Measurements from ENCODE around the gene PLEKHG1. TPM values are rescaled to one million over a fixed set of nuclear protein-coding genes. Genes with fewer than 3 reads are reported as not detected.

The PLEKHG1 gene
- total and polyA plus RNA-seq, 4 donors = 7.7 to 42.0 (median 24.4) TPM

GRCh38 chr6:150641398-150642139 is 41.9 kb downstream of the PLEKHG1 start:
- 6% methylated on average over 6 of the region's 6 CpGs for WGBS, 2 donors
- ATAC-seq (ENCODE audit: insufficient read depth, low FRiP score) = peak; percentile 41

DNA sequence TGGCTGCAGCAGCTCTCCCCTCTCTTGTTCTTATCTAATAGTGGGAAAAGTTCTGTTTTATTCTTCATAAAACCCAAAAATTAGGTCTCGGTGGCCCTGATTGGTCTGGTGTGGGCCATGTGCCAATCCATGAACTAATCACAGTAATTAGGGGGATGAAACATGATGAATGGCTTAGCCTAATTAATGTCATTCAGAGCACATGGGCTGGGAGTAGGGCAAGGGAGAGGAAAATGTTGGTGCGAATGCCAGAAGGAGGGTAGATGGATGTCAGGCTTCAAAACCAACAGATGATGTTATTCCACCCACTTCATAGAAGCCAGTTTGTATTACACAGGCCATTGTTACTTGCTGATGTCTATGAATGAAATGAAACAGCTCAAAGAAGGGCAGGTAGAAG is 46.5 kb downstream of the PLEKHG1 start:
- no peak overlapping the region for H3K9ac ChIP-seq (ENCODE audit: insufficient read depth in 1 of 2, low read length in 2 of 2)
- H3K36me3 ChIP-seq (ENCODE audit: control insufficient read depth in 4 of 4, insufficient read depth in 4 of 4, low read length in 4 of 4) = no peaks in the 10 kb centered on the region
- no peaks in the 10 kb centered on the region for H3K9me3 ChIP-seq (ENCODE audit: control insufficient read depth in 4 of 4, insufficient read depth in 3 of 4, low read length in 3 of 4)
- WGBS, 2 donors = 93 to 95% methylated on average over 2 of the region's 2 CpGs
- DNase-seq = no peak
- peaks cover 0 to 9% (median 3%) of the 10 kb centered on the region in 5 donors for H3K4me1 ChIP-seq (ENCODE audit: control insufficient read depth in 5 of 5, insufficient read depth in 5 of 5, low read length in 5 of 5)
- no peak for ATAC-seq (ENCODE audit: insufficient read depth, low FRiP score)
- no peak for TF ChIP-seq CTCF (IDR thresholded peaks at IDR 0.05; ENCODE audit: control extremely low read depth, extremely low read depth)
- no peak overlapping the region for H3K27ac ChIP-seq (ENCODE audit: low read depth in 1 of 2, low read length in 1 of 2)
- H3K27me3 ChIP-seq (ENCODE audit: control insufficient read depth in 3 of 3, insufficient read depth in 3 of 3, low read length in 2 of 3) = no peaks in the 10 kb centered on the region
- H3K4me3 ChIP-seq = no peak overlapping the region

More at GRCh38 chr6:150641398-150642139, 41.9 kb downstream of the PLEKHG1 start:
- H3K9ac ChIP-seq (ENCODE audit: insufficient read depth in 1 of 2, low read length in 2 of 2) = peak overlapping the region in 1 of 2 donors; percentile 55
- H3K4me1 ChIP-seq (ENCODE audit: control insufficient read depth in 5 of 5, insufficient read depth in 5 of 5, low read length in 5 of 5) = peaks cover 0 to 13% (median 4%) of the 10 kb centered on the region in 5 donors
- no peak for TF ChIP-seq CTCF (IDR thresholded peaks at IDR 0.05; ENCODE audit: control extremely low read depth, extremely low read depth)
- H3K27me3 ChIP-seq (ENCODE audit: control insufficient read depth in 3 of 3, insufficient read depth in 3 of 3, low read length in 2 of 3) = no peaks in the 10 kb centered on the region
- DNase-seq = peak in 2 of 3 donors; percentile 47 to 60
- H3K4me3 ChIP-seq = no peak overlapping the region
- H3K36me3 ChIP-seq (ENCODE audit: control insufficient read depth in 4 of 4, insufficient read depth in 4 of 4, low read length in 4 of 4) = peaks cover 0 to 4% (median 0%) of the 10 kb centered on the region in 4 donors
- H3K9me3 ChIP-seq (ENCODE audit: control insufficient read depth in 4 of 4, insufficient read depth in 3 of 4, low read length in 3 of 4) = no peaks in the 10 kb centered on the region
- H3K27ac ChIP-seq (ENCODE audit: low read depth in 1 of 2, low read length in 1 of 2) = no peak overlapping the region

- Histone ChIP-seq H3K27me3 (ENCODE audit: control insufficient read depth in 3 of 3, insufficient read depth in 3 of 3, low read length in 2 of 3) (no peaks in the 10 kb centered on the region), H3K4me1 (ENCODE audit: control insufficient read depth in 5 of 5, insufficient read depth in 5 of 5, low read length in 5 of 5) (peaks cover 0 to 6% (median 0%) of the 10 kb centered on the region in 5 donors), H3K9me3 (ENCODE audit: control insufficient read depth in 4 of 4, insufficient read depth in 3 of 4, low read length in 3 of 4) (no peaks in the 10 kb centered on the region), H3K27ac (ENCODE audit: low read depth in 1 of 2, low read length in 1 of 2) (no peak overlapping the region), H3K36me3 (ENCODE audit: control insufficient read depth in 4 of 4, insufficient read depth in 4 of 4, low read length in 4 of 4) (no peaks in the 10 kb centered on the region), H3K4me3 (no peak overlapping the region), H3K9ac (ENCODE audit: insufficient read depth in 1 of 2, low read length in 2 of 2) (no peak overlapping the region)
- ATAC-seq (ENCODE audit: insufficient read depth, low FRiP score) (no peak), DNase-seq (no peak)
- 91 to 93% methylated on average over 3 of the region's 3 CpGs for WGBS, 2 donors
- TF ChIP-seq CTCF (IDR thresholded peaks at IDR 0.05; ENCODE audit: control extremely low read depth, extremely low read depth) = no peak
These were observed 47.4 kb downstream of the PLEKHG1 start for GRCh38 chr6:150647051-150647450.

Other genes starting within 250 kb of the PLEKHG1 start
- gene IYD, start 230.9 kb upstream of the PLEKHG1 start, total RNA-seq = 1 to 10 TPM in 1 of 2 donors, under 1 TPM in 1; 0.77 to 1.9 TPM
- under 1 TPM; 0.26 to 0.77 TPM for gene IYD, start 230.9 kb upstream of the PLEKHG1 start, polyA plus RNA-seq